ENCODE results near the gene NHLRC4. TPM values are rescaled to one million over a fixed set of nuclear protein-coding genes. Genes with fewer than 3 reads are reported as not detected.
A peak's percentile ranks its signal among the peaks of the same experiment; 100 is the strongest.

Gene NHLRC4
- total RNA-seq, 1 donor from 2014 or later = 1.0 TPM

- H3K27me3 Mint-ChIP-seq = no peaks in the 10 kb centered on the region
- intact Hi-C loops (cut with micrococcal nuclease) = loop anchor here (2.0 to 5.0 kb wide), 3 partner anchors 72 to 186 kb away; partner anchors contain the start of genes CIAO3 and DECR2
- CTCF ChIA-PET = interaction anchor here (1.3 kb wide), 1 partner anchor 9 kb away, joined by 4 read pairs; no protein-coding TSS in a partner anchor
Observed at GRCh38 chr16:588639-588888, 21.8 kb downstream of the NHLRC4 start.

GRCh38 chr16:588889-589657 is 22.3 kb downstream of the NHLRC4 start:
- Mint-ChIP-seq H3K27me3 (no peaks in the 10 kb centered on the region), H3K4me3 (peak overlapping the region; percentile 99), H3K36me3 (ENCODE audit: low read depth) (peaks cover 7% of the 10 kb centered on the region), H3K4me1 (peaks cover 41% of the 10 kb centered on the region), H3K9me3 (no peaks in the 10 kb centered on the region), H3K27ac (peak overlapping the region; percentile 100)
- ATAC-seq (ENCODE audit: low read depth) (peak; percentile 74), DNase-seq (peak; percentile 99)
- ChIA-PET POLR2A (interaction anchor here (0.6 to 2.3 kb wide), 7 partner anchors 10 to 238 kb away, joined by 3 to 14 read pairs (median 5); partner anchors contain the start of genes METTL26, NHLRC4, PIGQ and WDR90), CTCF (interaction anchor here (1.3 kb wide), 1 partner anchor 9 kb away, joined by 4 read pairs; no protein-coding TSS in a partner anchor)
- TF ChIP-seq CTCF (IDR thresholded peaks at IDR 0.05) = no peak
- intact Hi-C loops (cut with micrococcal nuclease) = loop anchor here (1.0 to 5.0 kb wide), 7 partner anchors 47 to 237 kb away; partner anchors contain the start of genes AXIN1, CAPN15, CIAO3 and DECR2

More at GRCh38 chr16:588639-588888, 21.8 kb downstream of the NHLRC4 start:
- peaks cover 39% of the 10 kb centered on the region for H3K4me1 Mint-ChIP-seq
- H3K27ac Mint-ChIP-seq = peak overlapping the region; percentile 97
- peaks cover 7% of the 10 kb centered on the region for H3K36me3 Mint-ChIP-seq (ENCODE audit: low read depth)
- POLR2A ChIA-PET = interaction anchor here (0.6 to 2.3 kb wide), 8 partner anchors 9 to 422 kb away, joined by 3 to 14 read pairs (median 5); partner anchors contain the start of genes METTL26, NHLRC4, PIGQ and WDR90
- DNase-seq = peak; percentile 70
- H3K4me3 Mint-ChIP-seq = peak overlapping the region; percentile 95
- TF ChIP-seq CTCF (IDR thresholded peaks at IDR 0.05) = no peak
- H3K9me3 Mint-ChIP-seq = no peaks in the 10 kb centered on the region
- peak; percentile 21 for ATAC-seq (ENCODE audit: low read depth)

GRCh38 chr16:589658-590187 is 22.9 kb downstream of the NHLRC4 start, which contains the start of gene RAB40C:
RAB40C (plus strand) TSS chr16:590066; CDS start chr16:590292, 226 bp downstream.
- Mint-ChIP-seq H3K4me1 (peaks cover 42% of the 10 kb centered on the region), H3K36me3 (ENCODE audit: low read depth) (peaks cover 7% of the 10 kb centered on the region), H3K4me3 (peak within 1 kb of the TSS; percentile 99), H3K9me3 (no peaks in the 10 kb centered on the region), H3K27me3 (no peaks in the 10 kb centered on the region), H3K27ac (peak within 1 kb of the TSS; percentile 100)
- TF ChIP-seq CTCF (IDR thresholded peaks at IDR 0.05) = no peak
- peak; percentile 86 for ATAC-seq (ENCODE audit: low read depth)
- ChIA-PET POLR2A (no interaction called here), CTCF (no interaction called here)
- intact Hi-C loops (cut with micrococcal nuclease) = loop anchor here (1.0 to 5.0 kb wide), 7 partner anchors 47 to 237 kb away; partner anchors contain the start of genes AXIN1, CAPN15, CIAO3 and DECR2
- DNase-seq = peak; percentile 96

- ATAC-seq (ENCODE audit: low read depth) = no peak
Observed at GRCh38 chr16:590188-590814, 23.5 kb downstream of the NHLRC4 start.

More at GRCh38 chr16:590188-590814, 23.5 kb downstream of the NHLRC4 start:
- TF ChIP-seq CTCF (IDR thresholded peaks at IDR 0.05) = no peak
- Mint-ChIP-seq H3K4me3 (peak overlapping the region; percentile 80), H3K36me3 (ENCODE audit: low read depth) (peaks cover 7% of the 10 kb centered on the region), H3K27ac (no peak overlapping the region), H3K4me1 (peaks cover 42% of the 10 kb centered on the region), H3K27me3 (no peaks in the 10 kb centered on the region), H3K9me3 (no peaks in the 10 kb centered on the region)
- DNase-seq = no peak
- CTCF ChIA-PET = no interaction called here
- intact Hi-C loops (cut with micrococcal nuclease) = no loop called here
- POLR2A ChIA-PET = interaction anchor here (0.6 kb wide), 1 partner anchor 59 kb away, joined by 3 read pairs; the partner anchor contains the start of gene WDR90

All from activated B cell treated with CpG ODN at 0.5 μM for 24 hours (primary cell).